ENCODE data around the gene LBHD2. TPM values are rescaled to one million over a fixed set of nuclear protein-coding genes. Genes with fewer than 3 reads are reported as not detected.

LBHD2 gene
- total RNA-seq, 1 experiment from 2014 or later, result not detected

DNA sequence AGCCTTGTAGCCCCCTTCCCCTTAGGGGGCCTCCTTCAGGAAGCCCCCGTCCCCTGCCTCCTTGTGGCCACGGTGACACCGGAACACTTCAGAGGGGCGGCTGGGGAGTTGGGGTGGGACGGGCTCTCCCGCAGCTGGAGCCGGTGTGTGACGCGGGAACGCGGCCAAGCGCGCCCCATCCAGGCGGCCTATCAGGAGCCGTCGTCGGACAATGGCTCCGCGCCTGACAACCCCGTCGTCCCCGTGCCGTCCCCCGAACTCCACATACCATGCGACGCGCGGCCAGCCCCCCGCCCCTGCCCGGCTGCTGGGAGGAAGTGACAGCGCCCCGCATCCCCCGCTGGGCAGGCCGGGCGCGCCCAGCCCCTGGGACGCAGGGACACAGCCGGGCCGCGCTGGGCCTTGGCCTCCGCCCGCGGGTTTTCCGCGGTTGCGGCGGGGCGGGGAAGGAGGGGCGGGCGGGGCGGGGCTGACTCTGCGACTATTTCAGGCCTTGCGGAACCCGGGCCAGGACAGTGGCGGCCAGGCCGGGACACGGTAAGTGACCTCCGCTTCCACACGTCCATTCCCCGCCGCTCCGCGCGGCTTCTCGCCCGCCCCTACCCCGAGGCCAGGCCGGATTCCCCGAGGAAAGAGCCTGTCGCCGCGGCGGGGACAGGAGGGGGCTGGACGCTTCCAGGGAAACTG, 39.1 kb downstream of the LBHD2 start, which contains the start of gene TNFAIP2:
TSS of gene TNFAIP2 (plus strand) at position 515 of the 687 bp plus-strand sequence. CDS start 2,997 bp downstream, outside the sequence.
- peak within 1 kb of the TSS; percentile 87 for H3K27ac ChIP-seq (ENCODE audit: low read length)
- TF ChIP-seq, protein P1, sequence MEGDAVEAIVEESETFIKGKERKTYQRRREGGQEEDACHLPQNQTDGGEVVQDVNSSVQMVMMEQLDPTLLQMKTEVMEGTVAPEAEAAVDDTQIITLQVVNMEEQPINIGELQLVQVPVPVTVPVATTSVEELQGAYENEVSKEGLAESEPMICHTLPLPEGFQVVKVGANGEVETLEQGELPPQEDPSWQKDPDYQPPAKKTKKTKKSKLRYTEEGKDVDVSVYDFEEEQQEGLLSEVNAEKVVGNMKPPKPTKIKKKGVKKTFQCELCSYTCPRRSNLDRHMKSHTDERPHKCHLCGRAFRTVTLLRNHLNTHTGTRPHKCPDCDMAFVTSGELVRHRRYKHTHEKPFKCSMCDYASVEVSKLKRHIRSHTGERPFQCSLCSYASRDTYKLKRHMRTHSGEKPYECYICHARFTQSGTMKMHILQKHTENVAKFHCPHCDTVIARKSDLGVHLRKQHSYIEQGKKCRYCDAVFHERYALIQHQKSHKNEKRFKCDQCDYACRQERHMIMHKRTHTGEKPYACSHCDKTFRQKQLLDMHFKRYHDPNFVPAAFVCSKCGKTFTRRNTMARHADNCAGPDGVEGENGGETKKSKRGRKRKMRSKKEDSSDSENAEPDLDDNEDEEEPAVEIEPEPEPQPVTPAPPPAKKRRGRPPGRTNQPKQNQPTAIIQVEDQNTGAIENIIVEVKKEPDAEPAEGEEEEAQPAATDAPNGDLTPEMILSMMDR (IDR thresholded peaks at IDR 0.05), result no peak
- TF ChIP-seq POLR2AphosphoS5 (IDR thresholded peaks at IDR 0.05; ENCODE audit: low read depth, low read length) (peak; percentile 89), SIN3A (IDR thresholded peaks at IDR 0.05; ENCODE audit: borderline replicate concordance, insufficient read depth, low read depth, low read length) (peak; percentile 55; the same call in 1 of the 2 replicates)
- TF ChIP-seq, protein P2, sequence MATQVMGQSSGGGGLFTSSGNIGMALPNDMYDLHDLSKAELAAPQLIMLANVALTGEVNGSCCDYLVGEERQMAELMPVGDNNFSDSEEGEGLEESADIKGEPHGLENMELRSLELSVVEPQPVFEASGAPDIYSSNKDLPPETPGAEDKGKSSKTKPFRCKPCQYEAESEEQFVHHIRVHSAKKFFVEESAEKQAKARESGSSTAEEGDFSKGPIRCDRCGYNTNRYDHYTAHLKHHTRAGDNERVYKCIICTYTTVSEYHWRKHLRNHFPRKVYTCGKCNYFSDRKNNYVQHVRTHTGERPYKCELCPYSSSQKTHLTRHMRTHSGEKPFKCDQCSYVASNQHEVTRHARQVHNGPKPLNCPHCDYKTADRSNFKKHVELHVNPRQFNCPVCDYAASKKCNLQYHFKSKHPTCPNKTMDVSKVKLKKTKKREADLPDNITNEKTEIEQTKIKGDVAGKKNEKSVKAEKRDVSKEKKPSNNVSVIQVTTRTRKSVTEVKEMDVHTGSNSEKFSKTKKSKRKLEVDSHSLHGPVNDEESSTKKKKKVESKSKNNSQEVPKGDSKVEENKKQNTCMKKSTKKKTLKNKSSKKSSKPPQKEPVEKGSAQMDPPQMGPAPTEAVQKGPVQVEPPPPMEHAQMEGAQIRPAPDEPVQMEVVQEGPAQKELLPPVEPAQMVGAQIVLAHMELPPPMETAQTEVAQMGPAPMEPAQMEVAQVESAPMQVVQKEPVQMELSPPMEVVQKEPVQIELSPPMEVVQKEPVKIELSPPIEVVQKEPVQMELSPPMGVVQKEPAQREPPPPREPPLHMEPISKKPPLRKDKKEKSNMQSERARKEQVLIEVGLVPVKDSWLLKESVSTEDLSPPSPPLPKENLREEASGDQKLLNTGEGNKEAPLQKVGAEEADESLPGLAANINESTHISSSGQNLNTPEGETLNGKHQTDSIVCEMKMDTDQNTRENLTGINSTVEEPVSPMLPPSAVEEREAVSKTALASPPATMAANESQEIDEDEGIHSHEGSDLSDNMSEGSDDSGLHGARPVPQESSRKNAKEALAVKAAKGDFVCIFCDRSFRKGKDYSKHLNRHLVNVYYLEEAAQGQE (IDR thresholded peaks at IDR 0.05; ENCODE audit: insufficient read depth in 1 of 2, low read depth in 2 of 2, low read length in 1 of 2), result no peak
- ATAC-seq (peak; percentile 39), DNase-seq (ENCODE audit: low read depth, low spot score) (no peak)
- BruUV-seq (replicated peaks), result no TSS peak
- no peaks in the 10 kb centered on the region for H3K27me3 ChIP-seq (ENCODE audit: control insufficient read depth, insufficient read depth, low read length)
- intact Hi-C loops (cut with micrococcal nuclease; ENCODE audit: unreplicated experiment), result no loop called here
- in situ Hi-C loops (cut with HindIII; ENCODE audit: low pct_unique_long_range_greater_than_20kb, low sequenced_read_pairs), result no loop called here
- H3K36me3 ChIP-seq (ENCODE audit: control insufficient read depth, insufficient read depth, low read length), result no peaks in the 10 kb centered on the region
- CTCF ChIA-PET, result no interaction called here
- H3K4me1 ChIP-seq (ENCODE audit: control insufficient read depth, insufficient read depth, low read length), result peaks cover 44% of the 10 kb centered on the region
- peak within 1 kb of the TSS; percentile 65 to 73 for H3K4me3 ChIP-seq (ENCODE audit: low read depth in 2 of 2, low read length in 2 of 2)
- POLR2A ChIA-PET, result no interaction called here
- no peaks in the 10 kb centered on the region for H3K9me3 ChIP-seq (ENCODE audit: control insufficient read depth, insufficient read depth, low read depth, low read length)

DNA sequence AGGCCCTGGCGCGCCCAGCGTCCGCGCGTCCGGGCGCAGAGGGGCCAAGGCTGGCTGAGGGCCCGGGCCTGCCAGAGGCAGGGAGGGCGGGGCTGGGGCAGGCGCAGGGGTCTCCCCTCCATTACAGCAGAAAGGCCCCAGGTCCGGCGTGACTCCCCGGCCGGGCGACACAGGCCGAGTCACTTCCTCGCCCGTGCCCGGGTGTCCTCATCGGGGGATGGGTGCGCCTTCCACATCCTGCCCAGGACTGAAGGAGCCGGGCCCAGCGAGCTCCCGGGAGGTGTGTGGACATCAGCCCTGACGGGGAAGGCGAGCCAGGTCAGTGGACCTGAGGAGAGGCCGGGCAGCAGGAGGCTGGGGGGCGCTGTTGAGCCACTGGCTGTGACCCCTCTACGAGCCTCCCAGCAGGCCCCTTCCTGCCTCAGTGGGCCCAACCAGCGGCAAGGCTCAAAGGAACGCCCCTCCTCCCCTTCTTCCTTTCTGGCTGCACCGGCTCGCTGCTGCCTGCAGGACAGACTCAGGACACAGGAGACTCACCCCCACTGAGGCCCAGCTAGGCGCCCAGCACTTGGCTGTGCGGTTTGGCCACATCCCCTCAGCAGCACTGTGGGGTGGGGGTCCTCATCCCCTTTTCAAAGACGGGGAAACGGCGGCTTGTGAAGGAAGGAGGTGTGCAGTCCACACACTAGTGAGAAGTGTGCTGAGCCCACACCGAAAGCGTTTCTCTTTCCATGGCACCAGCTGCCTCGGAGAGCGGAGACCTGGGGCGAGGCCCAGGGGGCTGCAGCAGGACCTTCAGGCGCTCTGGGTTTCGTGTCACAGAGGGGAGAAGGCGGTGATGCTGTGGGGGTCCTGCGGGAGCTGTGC, 39.9 kb downstream of the LBHD2 start:
- no peaks in the 10 kb centered on the region for H3K36me3 ChIP-seq (ENCODE audit: control insufficient read depth, insufficient read depth, low read length)
- ChIA-PET POLR2A (no interaction called here), CTCF (no interaction called here)
- no TSS peak for BruUV-seq (replicated peaks)
- in situ Hi-C loops (cut with HindIII; ENCODE audit: low pct_unique_long_range_greater_than_20kb, low sequenced_read_pairs), result no loop called here
- ATAC-seq, result peak; percentile 4
- intact Hi-C loops (cut with micrococcal nuclease; ENCODE audit: unreplicated experiment), result no loop called here
- no peaks in the 10 kb centered on the region for H3K27me3 ChIP-seq (ENCODE audit: control insufficient read depth, insufficient read depth, low read length)
- peak overlapping the region; percentile 87 for H3K27ac ChIP-seq (ENCODE audit: low read length)
- DNase-seq (ENCODE audit: low read depth, low spot score), result no peak
- H3K4me3 ChIP-seq (ENCODE audit: low read depth in 2 of 2, low read length in 2 of 2), result peak overlapping the region; percentile 65 to 73
- H3K9me3 ChIP-seq (ENCODE audit: control insufficient read depth, insufficient read depth, low read depth, low read length), result no peaks in the 10 kb centered on the region
- peaks cover 44% of the 10 kb centered on the region for H3K4me1 ChIP-seq (ENCODE audit: control insufficient read depth, insufficient read depth, low read length)
- TF ChIP-seq, protein P2 (IDR thresholded peaks at IDR 0.05; ENCODE audit: insufficient read depth in 1 of 2, low read depth in 2 of 2, low read length in 1 of 2), result no peak
- no peak for TF ChIP-seq SIN3A (IDR thresholded peaks at IDR 0.05; ENCODE audit: borderline replicate concordance, insufficient read depth, low read depth, low read length)
- TF ChIP-seq, protein P1 (IDR thresholded peaks at IDR 0.05), result peak; percentile 69; the same call in 1 of the 2 replicates
- peak; percentile 57 for TF ChIP-seq TCF7L2 (IDR thresholded peaks at IDR 0.05; ENCODE audit: low read depth, low read length)

All from Panc1 (cell line).